HCT116 (cell line): ENCODE measurements around the gene DAO. TPM values are rescaled to one million over a fixed set of nuclear protein-coding genes. Genes with fewer than 3 reads are reported as not detected.

ENCODE experiments used
- ATAC-seq: fragments of 200-7000 bp; cut with Tn5 transposase; 2 replicates; pipeline ENCODE4 v1.9.1; 2020; ENCODE audit warnings: mild to moderate bottlenecking, moderate library complexity
- BruUV-seq: library from RNA; stranded (reverse); fragments of 400-500 nt; replicated peaks from 2 replicates; lab custom pipeline; 2021; lab: Mats Ljungman, UMichigan
- CTCF ChIA-PET: fragments of 300-600 bp; sonication (Branson Sonifier 250); formaldehyde crosslinking; loops from one replicate; lab custom pipeline; 2021; ENCODE audit warnings: antibody characterized with exemption; lab: Charles Lee
- POLR2A ChIA-PET: fragments of 300-600, 350-600 bp; sonication (Branson Sonifier 250); formaldehyde crosslinking; loops from one replicate; lab custom pipeline; 2021; ENCODE audit warnings: antibody characterized with exemption; lab: Charles Lee
- RAD21 ChIA-PET, 2 experiments: fragments of 300-600 bp; sonication (Branson Sonifier 250); formaldehyde crosslinking; loops; one replicate each; lab custom pipeline; 2023; ENCODE audit warnings: low total read pairs in 2 of 2; ENCODE audit not compliant: uncharacterized antibody in 2 of 2, unreplicated experiment in 2 of 2, low non-redundant PET in 1 of 2; lab: Charles Lee
- DNase-seq: peaks from one replicate; pipeline ENCODE4 v3.0.0-alpha.2; 2010; ENCODE audit warnings: low read depth, low spot score
- H2AFZ ChIP-seq: fragments of 200-600 bp; shearing (Covaris generic), sonication (generic); 2 replicates; pipeline ENCODE4 v1.6.1; 2017; ENCODE audit warnings: low read depth, mixed run types, mixed read lengths, antibody characterized with exemption, low read length; ENCODE audit not compliant: poor library complexity, severe bottlenecking
- H3K27ac ChIP-seq: 2 replicates; pipeline ENCODE4 v1.5.1; 2012; ENCODE audit warnings: low read depth, low read length
- H3K27me3 ChIP-seq: fragments of 200-600 bp; sonication (generic); 2 replicates; pipeline ENCODE4 v1.6.1; 2016; ENCODE audit warnings: mixed run types, low read length, mixed read lengths; ENCODE audit not compliant: insufficient read depth
- H3K36me3 ChIP-seq, 2 experiments: fragments of 200-500 bp in 1 of 2; fragments of 200-600 bp in 1 of 2; sonication (Bioruptor generic) in 1 of 2; sonication (generic) in 1 of 2; 2 replicates each; pipeline versions ENCODE4 v1.5.1 to v1.6.1; 2014 to 2016; ENCODE audit warnings: low read length in 2 of 2, inconsistent platforms in 1 of 2, mixed read lengths in 1 of 2, mixed run types in 1 of 2; ENCODE audit not compliant: insufficient read depth in 2 of 2, control insufficient read depth in 1 of 2
- H3K4me1 ChIP-seq, 2 experiments: fragments of 200-600 bp in 1 of 2; sonication (generic) in 1 of 2; 2 replicates each; pipeline versions ENCODE4 v1.5.1 to v1.6.1; 2012 to 2017; ENCODE audit warnings: low read length in 2 of 2, inconsistent platforms in 1 of 2, mild to moderate bottlenecking in 1 of 2, mixed read lengths in 1 of 2, mixed run types in 1 of 2, moderate library complexity in 1 of 2; ENCODE audit not compliant: insufficient read depth in 2 of 2, control insufficient read depth in 1 of 2
- H3K4me2 ChIP-seq: fragments of 200-600 bp; sonication (generic); 2 replicates; pipeline ENCODE4 v1.6.1; 2017; ENCODE audit warnings: mixed run types, low read length, mixed read lengths
- H3K4me3 ChIP-seq, 2 experiments: fragments of 200-600 bp in 1 of 2; sonication (generic) in 1 of 2; replicated peaks in 1 of 2; 2 replicates each; pipeline ENCODE4 v1.5.1; 2011 to 2016; ENCODE audit warnings: low read length in 2 of 2, control low read depth in 1 of 2, low read depth in 1 of 2, mild to moderate bottlenecking in 1 of 2, mixed read lengths in 1 of 2, mixed run types in 1 of 2
- H3K79me2 ChIP-seq: fragments of 200-600 bp; sonication (generic); 2 replicates; pipeline ENCODE4 v1.6.1; 2017; ENCODE audit warnings: mild to moderate bottlenecking, mixed run types, low read length, moderate library complexity, mixed read lengths; ENCODE audit not compliant: insufficient read depth
- H3K9ac ChIP-seq: fragments of 200-600 bp; sonication (generic); 2 replicates; pipeline ENCODE4 v1.6.1; 2016; ENCODE audit warnings: low read length, mixed read lengths
- H3K9me2 ChIP-seq: fragments of 200-600 bp; sonication (generic), shearing (Covaris generic); 2 replicates; pipeline ENCODE4 v1.6.1; 2017; ENCODE audit warnings: mixed run types, mild to moderate bottlenecking, moderate library complexity; ENCODE audit not compliant: insufficient read depth
- H3K9me3 ChIP-seq, 2 experiments: fragments of 200-500 bp in 1 of 2; fragments of 200-600 bp in 1 of 2; sonication (Bioruptor generic) in 1 of 2; sonication (generic) in 1 of 2; 2 replicates each; pipeline ENCODE4 v1.6.1; 2014 to 2017; ENCODE audit warnings: low read length in 2 of 2, mixed read lengths in 2 of 2, inconsistent platforms in 1 of 2, low read depth in 1 of 2, mild to moderate bottlenecking in 1 of 2, mixed run types in 1 of 2, moderate library complexity in 1 of 2; ENCODE audit not compliant: control insufficient read depth in 1 of 2, insufficient read depth in 1 of 2
- H4K20me1 ChIP-seq: fragments of 200-600 bp; sonication (generic), shearing (Covaris generic); 2 replicates; pipeline ENCODE4 v1.6.1; 2017; ENCODE audit warnings: mixed run types, mild to moderate bottlenecking, moderate library complexity; ENCODE audit not compliant: insufficient read depth
- CBX3 ChIP-seq: IDR thresholded peaks from 2 replicates; pipeline ENCODE4 v1.6.1; 2012; ENCODE audit warnings: low read depth
- EGR1 ChIP-seq: IDR thresholded peaks from 2 replicates; pipeline ENCODE4 v1.6.1; 2012; ENCODE audit warnings: low read depth
- ELF1 ChIP-seq: IDR thresholded peaks from 2 replicates; pipeline ENCODE4 v1.6.1; 2012; ENCODE audit warnings: low read depth, borderline replicate concordance
- EZH2 ChIP-seq: fragments of 200-600 bp; sonication (generic); IDR thresholded peaks from 2 replicates; pipeline ENCODE4 v1.6.1; 2017; ENCODE audit warnings: antibody characterized with exemption, mixed run types
- EZH2phosphoT487 ChIP-seq: fragments of 200-600 bp; IDR thresholded peaks from 2 replicates; pipeline ENCODE4 v1.6.1; 2018; ENCODE audit warnings: antibody characterized with exemption, borderline replicate concordance
- FOSL1 ChIP-seq: IDR thresholded peaks from 2 replicates; pipeline ENCODE4 v1.6.1; 2012; ENCODE audit warnings: low read depth
- JUND ChIP-seq: IDR thresholded peaks from 2 replicates; pipeline ENCODE4 v1.6.1; 2012
- POLR2A ChIP-seq: IDR thresholded peaks from 2 replicates; pipeline ENCODE4 v1.7.0; 2011; ENCODE audit warnings: borderline replicate concordance; ENCODE audit not compliant: insufficient read depth, insufficient read length; ENCODE audit errors: extremely low read depth
- RAD21 ChIP-seq: IDR thresholded peaks from 2 replicates; pipeline ENCODE4 v1.6.1; 2012; ENCODE audit warnings: low read depth, mild to moderate bottlenecking
- SIN3A ChIP-seq: IDR thresholded peaks from 2 replicates; pipeline ENCODE4 v1.6.1; 2012; ENCODE audit warnings: low read depth
- SP1 ChIP-seq: IDR thresholded peaks from 2 replicates; pipeline ENCODE4 v1.6.1; 2012; ENCODE audit warnings: low read depth
- SRF ChIP-seq: IDR thresholded peaks from 2 replicates; pipeline ENCODE4 v1.6.1; 2012; ENCODE audit warnings: low read depth
- TCF7L2 ChIP-seq: IDR thresholded peaks from 2 replicates; pipeline ENCODE4 v1.7.0; 2011; ENCODE audit warnings: borderline replicate concordance, inconsistent platforms; ENCODE audit not compliant: insufficient read depth, insufficient read length; ENCODE audit errors: extremely low read depth
- ZFX ChIP-seq: fragments of 450-650 bp; IDR thresholded peaks from 2 replicates; pipeline ENCODE4 v1.6.1; 2017
- intact Hi-C: fragments of 100-400 bp; cut with micrococcal nuclease; formaldehyde crosslinking; loops from 2 replicates; pipeline ENCODE4 v1.10.0; 2022
- total RNA-seq: library from RNA; stranded (reverse); gene quantifications from one replicate; pipeline ENCODE4 v1.2.1, GENCODE V29; 2021; ENCODE audit not compliant: unreplicated experiment
- TF ChIP-seq, protein P1 (sequence below): IDR thresholded peaks from 2 replicates; pipeline ENCODE4 v1.6.1; 2012; ENCODE audit warnings: low read depth

DAO gene
- total RNA-seq, 1 experiment from 2014 or later, result not detected

DNA sequence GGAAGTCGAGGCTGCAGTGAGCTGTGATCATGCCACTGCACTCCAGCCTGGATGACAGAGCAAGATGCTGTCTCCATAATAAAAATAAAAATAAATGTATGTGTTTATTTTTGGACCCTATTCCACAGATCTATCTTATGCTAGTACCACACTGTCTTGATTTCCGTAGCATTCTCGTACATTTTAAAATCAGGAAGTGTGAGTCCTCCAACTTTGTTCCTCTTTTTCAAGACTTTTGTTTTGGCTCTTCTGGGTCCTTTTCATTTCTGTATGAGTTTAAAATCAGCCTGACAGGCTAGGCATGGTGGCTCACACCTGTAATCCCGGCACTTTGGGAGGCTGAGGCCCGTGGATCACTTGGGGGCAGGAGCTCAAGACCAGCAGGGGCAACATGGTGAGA, 25.8 kb downstream of the DAO start:
- POLR2A ChIA-PET, result no interaction called here
- Histone ChIP-seq H3K9ac (no peak overlapping the region), H3K9me2 (no peaks in the 10 kb centered on the region), H4K20me1 (no peaks in the 10 kb centered on the region), H3K9me3 (no peaks in the 10 kb centered on the region), H3K27ac (no peak overlapping the region), H3K4me3 (no peak overlapping the region), H2AFZ (no peak overlapping the region), H3K4me2 (no peak overlapping the region), H3K27me3 (0 out of 2 replicates have a peak, but pooled peaks cover 4% of the 10 kb centered on the region), H3K36me3 (no peaks in the 10 kb centered on the region), H3K4me1 (peaks cover 0 to 6% of the 10 kb centered on the region in 2 experiments; a peak in 1 of 4 replicates), H3K79me2 (no peaks in the 10 kb centered on the region)
- intact Hi-C loops, result no loop called here
- CTCF ChIA-PET, result no interaction called here
- ATAC-seq, result no peak
- BruUV-seq, result no TSS peak
- RAD21 ChIA-PET, result no interaction called here
- TF ChIP-seq POLR2A (no peak), RAD21 (no peak), TCF7L2 (no peak), ZFX (no peak), ELF1 (no peak), SRF (no peak), EZH2phosphoT487 (no peak), EZH2 (no peak), SP1 (no peak), JUND (no peak), FOSL1 (no peak), CBX3 (no peak), EGR1 (no peak), SIN3A (no peak)
- TF ChIP-seq, protein P1, sequence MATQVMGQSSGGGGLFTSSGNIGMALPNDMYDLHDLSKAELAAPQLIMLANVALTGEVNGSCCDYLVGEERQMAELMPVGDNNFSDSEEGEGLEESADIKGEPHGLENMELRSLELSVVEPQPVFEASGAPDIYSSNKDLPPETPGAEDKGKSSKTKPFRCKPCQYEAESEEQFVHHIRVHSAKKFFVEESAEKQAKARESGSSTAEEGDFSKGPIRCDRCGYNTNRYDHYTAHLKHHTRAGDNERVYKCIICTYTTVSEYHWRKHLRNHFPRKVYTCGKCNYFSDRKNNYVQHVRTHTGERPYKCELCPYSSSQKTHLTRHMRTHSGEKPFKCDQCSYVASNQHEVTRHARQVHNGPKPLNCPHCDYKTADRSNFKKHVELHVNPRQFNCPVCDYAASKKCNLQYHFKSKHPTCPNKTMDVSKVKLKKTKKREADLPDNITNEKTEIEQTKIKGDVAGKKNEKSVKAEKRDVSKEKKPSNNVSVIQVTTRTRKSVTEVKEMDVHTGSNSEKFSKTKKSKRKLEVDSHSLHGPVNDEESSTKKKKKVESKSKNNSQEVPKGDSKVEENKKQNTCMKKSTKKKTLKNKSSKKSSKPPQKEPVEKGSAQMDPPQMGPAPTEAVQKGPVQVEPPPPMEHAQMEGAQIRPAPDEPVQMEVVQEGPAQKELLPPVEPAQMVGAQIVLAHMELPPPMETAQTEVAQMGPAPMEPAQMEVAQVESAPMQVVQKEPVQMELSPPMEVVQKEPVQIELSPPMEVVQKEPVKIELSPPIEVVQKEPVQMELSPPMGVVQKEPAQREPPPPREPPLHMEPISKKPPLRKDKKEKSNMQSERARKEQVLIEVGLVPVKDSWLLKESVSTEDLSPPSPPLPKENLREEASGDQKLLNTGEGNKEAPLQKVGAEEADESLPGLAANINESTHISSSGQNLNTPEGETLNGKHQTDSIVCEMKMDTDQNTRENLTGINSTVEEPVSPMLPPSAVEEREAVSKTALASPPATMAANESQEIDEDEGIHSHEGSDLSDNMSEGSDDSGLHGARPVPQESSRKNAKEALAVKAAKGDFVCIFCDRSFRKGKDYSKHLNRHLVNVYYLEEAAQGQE, result no peak
- DNase-seq, result no peak
